ENCODE measurements around the gene BAIAP2L2.

The BAIAP2L2 gene

DNA sequence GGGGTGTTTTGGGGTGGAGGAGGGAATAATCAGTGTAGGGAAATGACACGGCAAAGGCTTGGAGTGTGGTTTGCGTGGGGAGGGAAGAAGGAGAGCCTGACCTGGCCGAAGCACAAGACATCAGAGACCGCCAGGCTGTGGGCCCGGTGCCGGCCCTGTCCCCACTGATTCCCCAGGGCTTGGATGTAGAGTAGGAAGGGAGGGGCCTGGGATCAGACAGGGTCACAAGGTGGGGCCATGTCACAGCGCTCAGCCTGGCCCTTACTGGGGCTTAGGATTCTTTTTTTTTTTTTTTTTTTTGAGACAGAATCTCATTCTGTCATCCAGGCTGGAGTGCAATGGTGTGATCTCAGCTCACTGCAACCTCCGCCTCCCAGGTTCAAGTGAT, 43.5 kb downstream of the BAIAP2L2 start:
- DNase-seq (ENCODE audit: low read depth), result no peak

DNA sequence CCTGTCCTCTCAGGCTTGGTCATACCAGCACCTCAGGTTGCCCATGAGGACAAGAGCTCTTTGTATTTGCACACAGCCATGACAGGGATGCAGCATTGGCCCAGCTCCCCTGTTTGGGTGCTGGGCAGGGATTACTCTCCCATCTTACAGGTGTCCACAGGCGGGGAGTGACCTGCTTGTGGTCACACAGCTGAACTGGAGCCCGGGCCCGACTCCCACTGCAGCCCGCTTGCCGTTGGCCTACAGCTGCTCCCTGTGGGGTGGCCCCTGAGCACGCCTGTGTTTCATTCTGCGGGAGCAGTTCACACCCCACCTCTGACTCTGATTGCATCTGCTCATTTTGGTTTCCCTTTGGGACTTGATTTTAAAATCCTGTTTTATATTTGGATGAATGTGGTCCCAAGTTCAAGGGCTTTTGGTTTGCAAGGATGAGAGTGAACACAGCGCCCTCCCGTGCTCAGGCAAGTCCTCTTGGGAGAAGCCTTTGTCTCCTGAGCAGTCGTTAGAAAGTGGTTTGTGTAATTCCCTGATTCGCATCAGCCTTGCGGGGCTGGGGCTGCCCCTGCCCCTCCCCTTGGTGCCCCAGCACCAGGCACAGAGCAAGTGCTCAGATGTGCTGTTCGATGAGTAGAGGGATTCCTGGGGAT, 44.0 kb downstream of the BAIAP2L2 start:
- no peak for DNase-seq (ENCODE audit: low read depth)

DNA sequence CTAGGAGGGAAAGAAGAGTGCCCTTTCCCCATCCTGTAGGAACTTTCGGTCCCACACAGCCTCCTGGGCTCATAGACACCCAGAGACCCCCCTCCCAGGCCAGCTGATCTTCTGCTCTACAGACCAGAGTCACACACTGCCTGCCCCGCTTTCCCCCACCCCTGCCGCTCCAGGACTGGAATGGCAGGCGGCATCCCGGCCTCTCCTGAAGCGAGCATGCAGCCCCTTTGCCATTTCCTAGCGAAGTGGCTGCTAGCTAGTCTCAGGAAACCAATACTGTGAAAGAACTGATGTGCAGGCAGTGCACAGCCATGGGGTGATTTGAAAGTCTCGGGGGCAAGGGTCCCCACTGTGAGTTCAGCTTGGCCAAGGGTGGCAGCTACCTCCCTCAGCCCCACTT, 44.9 kb downstream of the BAIAP2L2 start:
- DNase-seq (ENCODE audit: low read depth), result no peak

GRCh38 chr22:38062791-38063190, 47.7 kb downstream of the BAIAP2L2 start:
- no peak for DNase-seq (ENCODE audit: low read depth)

- DNase-seq (ENCODE audit: low read depth), result peak; percentile 60
These were observed 53.3 kb downstream of the BAIAP2L2 start, which contains the start of gene PICK1 for GRCh38 chr22:38056969-38057891. PICK1 (plus strand) TSS chr22:38057404; CDS start chr22:38057810, 406 bp downstream.

DNA sequence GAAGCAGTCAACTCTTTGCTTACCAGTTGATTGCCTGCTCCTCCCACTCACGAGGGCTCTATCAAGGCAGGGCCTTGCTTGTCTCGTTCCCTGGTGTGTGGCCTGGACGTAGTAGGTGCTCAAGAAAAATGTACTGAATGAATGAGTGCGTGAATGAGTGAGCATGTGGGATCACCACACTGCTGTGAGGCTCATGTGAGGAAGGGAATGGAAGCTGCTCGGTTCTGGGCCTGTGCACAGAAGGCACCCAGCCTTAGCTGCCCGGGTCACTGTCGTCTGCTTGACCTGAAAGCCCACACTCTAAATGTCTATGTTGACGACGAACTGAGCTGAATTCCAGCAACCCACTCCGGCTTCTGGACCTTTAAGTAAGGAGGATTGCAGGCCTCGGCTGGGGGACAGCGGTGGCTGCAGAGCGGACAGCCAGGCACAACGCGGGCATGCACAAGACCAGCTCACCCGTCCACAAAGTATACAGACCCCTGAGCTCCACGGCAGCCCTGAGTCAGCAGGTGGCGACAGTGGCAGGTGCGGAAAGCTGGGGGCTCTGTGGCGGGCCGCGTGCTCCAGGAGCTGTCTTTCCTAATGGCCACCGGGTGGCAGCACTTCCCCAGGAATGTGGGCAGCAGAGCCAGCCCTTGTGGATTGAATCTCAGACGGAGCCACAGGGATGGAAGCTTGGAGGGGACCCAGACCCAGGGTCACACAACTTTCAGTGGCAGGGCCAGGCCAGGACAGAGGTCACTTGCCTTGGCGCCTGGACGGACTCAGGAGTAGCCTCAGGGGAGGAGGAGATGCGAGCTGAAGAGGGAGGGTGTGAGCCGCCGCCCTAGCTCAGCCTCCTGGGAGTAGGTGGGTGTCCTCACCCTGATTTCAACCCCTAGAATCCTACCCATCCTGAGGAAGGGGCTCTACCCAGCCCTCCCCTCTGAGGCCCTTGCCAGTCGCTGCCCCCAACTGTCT, 58.3 kb downstream of the BAIAP2L2 start:
- peak; percentile 56 for DNase-seq (ENCODE audit: low read depth)

DNA sequence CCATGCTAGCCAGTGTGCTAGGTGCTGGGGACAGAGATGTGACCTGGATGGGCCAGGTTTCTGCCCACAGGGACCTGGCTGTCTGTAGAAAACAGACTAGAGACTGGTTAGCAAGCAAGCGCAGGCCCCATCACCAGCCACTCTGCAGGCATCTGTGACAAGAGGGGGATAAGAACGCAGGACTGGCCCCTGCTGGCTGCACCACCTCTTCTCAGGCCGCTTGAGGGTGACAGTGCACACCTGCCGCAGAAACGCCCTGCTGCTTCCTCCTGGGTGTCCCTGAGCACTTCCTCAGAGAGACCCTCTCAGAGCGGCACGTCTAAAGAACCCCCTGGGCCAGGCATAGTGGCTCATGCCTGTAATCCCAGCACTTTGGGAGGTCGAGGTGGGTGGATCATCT, 59.2 kb downstream of the BAIAP2L2 start:
- DNase-seq (ENCODE audit: low read depth), result no peak

- DNase-seq (ENCODE audit: low read depth), result no peak
These were observed 59.8 kb downstream of the BAIAP2L2 start for GRCh38 chr22:38050720-38051119.

GRCh38 chr22:38049812-38050619, 60.5 kb downstream of the BAIAP2L2 start:
- DNase-seq (ENCODE audit: low read depth), result no peak

DNA sequence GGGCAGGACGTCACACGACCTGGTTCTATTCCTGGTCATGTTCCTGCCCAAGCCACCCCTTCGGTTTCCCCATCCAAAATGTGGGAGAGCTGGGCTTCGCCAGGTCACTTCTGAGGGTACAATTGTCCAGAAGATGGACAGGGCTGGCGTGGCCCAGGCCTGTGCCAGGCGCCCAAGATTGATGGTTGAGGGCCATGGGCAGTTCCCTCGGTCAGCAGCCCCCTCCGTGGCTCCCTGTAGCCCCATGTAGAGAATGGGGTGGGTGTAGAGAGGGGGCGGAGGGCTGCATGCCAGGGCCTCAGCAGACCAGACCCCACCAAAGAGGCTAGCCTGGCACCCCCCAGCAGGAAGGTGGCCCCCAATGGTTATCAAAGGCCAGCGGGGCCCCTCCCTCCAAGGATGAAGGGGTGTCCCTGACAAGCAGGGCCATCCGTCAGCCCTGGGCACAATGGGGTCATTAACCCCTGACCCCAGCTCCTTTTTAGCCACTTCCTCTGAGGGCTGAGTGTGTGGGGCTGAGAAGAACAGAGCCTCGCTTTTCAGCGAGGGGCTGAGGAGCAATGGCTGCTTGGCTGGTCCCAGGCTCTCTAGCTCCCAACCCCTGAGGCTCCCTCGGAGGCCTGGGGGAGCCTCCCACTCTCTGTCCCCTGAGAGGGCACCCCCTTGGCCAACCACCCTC, 64.3 kb downstream of the BAIAP2L2 start:
- DNase-seq (ENCODE audit: low read depth), result no peak

GRCh38 chr22:38043151-38044039, 67.1 kb downstream of the BAIAP2L2 start:
- DNase-seq (ENCODE audit: low read depth), result no peak

DNA sequence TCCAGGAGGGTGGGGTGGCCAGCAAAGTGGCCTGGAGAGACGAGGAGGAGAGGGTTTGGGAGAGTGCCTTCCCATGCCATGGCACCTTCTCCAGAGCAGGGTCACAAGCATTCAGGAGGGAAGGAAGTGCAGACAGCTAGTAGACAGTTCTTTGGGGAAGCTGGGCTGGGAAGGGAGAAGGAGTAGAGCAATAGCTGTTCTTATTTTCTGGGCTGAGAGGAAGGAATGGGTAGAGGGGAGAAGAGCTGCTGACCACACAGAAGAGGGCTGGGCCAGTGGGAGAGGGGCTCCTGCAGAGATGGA, 68.0 kb downstream of the BAIAP2L2 start:
- DNase-seq (ENCODE audit: low read depth), result no peak

- no peak for DNase-seq (ENCODE audit: low read depth)
These were observed 68.6 kb downstream of the BAIAP2L2 start for GRCh38 chr22:38041760-38042487.

- DNase-seq (ENCODE audit: low read depth), result no peak
These were observed 69.3 kb downstream of the BAIAP2L2 start for GRCh38 chr22:38040953-38041759.

- no peak for DNase-seq (ENCODE audit: low read depth)
These were observed 71.3 kb downstream of the BAIAP2L2 start for GRCh38 chr22:38038890-38039812.

- no peak for DNase-seq (ENCODE audit: low read depth)
These were observed 72.1 kb downstream of the BAIAP2L2 start for GRCh38 chr22:38038426-38038825.

All from activated T-helper 1 cell treated with Interleukin-2 at 50 U/mL for 16 hours (primary cell).